ENCODE measurements around the gene ZNF217.

Gene ZNF217

GRCh38 chr20:53623454-53624211 lies 30.0 kb upstream of the ZNF217 start:
- peaks cover 5% of the 10 kb centered on the region; the same call in 1 of the 2 replicates for H3F3A ChIP-seq (ENCODE audit: low read depth)
- H3K9me3 ChIP-seq (ENCODE audit: insufficient read depth, low read depth, low read length): no peaks in the 10 kb centered on the region
- peak overlapping the region; percentile 40 for H3K9ac ChIP-seq (ENCODE audit: low read depth, low read length, poor library complexity, severe bottlenecking)
- peak overlapping the region; percentile 18 for H3K4me3 ChIP-seq (ENCODE audit: low read length, poor library complexity, severe bottlenecking)
- no peak for TF ChIP-seq EZH2phosphoT487 (IDR thresholded peaks at IDR 0.05; ENCODE audit: borderline replicate concordance)
- TF ChIP-seq CTCF (conservative IDR thresholded peaks at IDR 0.05; ENCODE audit: low read length): no peak
- H2AFZ ChIP-seq (ENCODE audit: low read length): peak overlapping the region; percentile 84
- H3K36me3 ChIP-seq (ENCODE audit: insufficient read depth, low read length): no peaks in the 10 kb centered on the region
- H3K27me3 ChIP-seq (ENCODE audit: insufficient read depth, low read length, poor library complexity, severe bottlenecking): no peaks in the 10 kb centered on the region
- no peaks in the 10 kb centered on the region for H3K9me2 ChIP-seq (replicated peaks; ENCODE audit: low read depth, low read length)
- H3K4me2 ChIP-seq (ENCODE audit: low read depth, low read length, poor library complexity, severe bottlenecking): peak overlapping the region; percentile 47
- H3K4me1 ChIP-seq (ENCODE audit: insufficient read depth, low read length, poor library complexity, severe bottlenecking): peaks cover 39% of the 10 kb centered on the region
- H4K20me1 ChIP-seq (ENCODE audit: insufficient read depth, low read length, poor library complexity, severe bottlenecking): no peaks in the 10 kb centered on the region
- no peaks in the 10 kb centered on the region for H3K79me2 ChIP-seq (ENCODE audit: insufficient read depth, low read length)

GRCh38 chr20:53623134-53623453 lies 29.5 kb upstream of the ZNF217 start:
- H3K9ac ChIP-seq (ENCODE audit: low read depth, low read length, poor library complexity, severe bottlenecking): peak overlapping the region; percentile 40
- H3K4me2 ChIP-seq (ENCODE audit: low read depth, low read length, poor library complexity, severe bottlenecking): peak overlapping the region; percentile 47
- no peaks in the 10 kb centered on the region for H3K9me2 ChIP-seq (replicated peaks; ENCODE audit: low read depth, low read length)
- peak overlapping the region; percentile 18 for H3K4me3 ChIP-seq (ENCODE audit: low read length, poor library complexity, severe bottlenecking)
- H3K36me3 ChIP-seq (ENCODE audit: insufficient read depth, low read length): no peaks in the 10 kb centered on the region
- H3K9me3 ChIP-seq (ENCODE audit: insufficient read depth, low read depth, low read length): no peaks in the 10 kb centered on the region
- H3K27me3 ChIP-seq (ENCODE audit: insufficient read depth, low read length, poor library complexity, severe bottlenecking): no peaks in the 10 kb centered on the region
- TF ChIP-seq CTCF (conservative IDR thresholded peaks at IDR 0.05; ENCODE audit: low read length): no peak
- TF ChIP-seq EZH2phosphoT487 (IDR thresholded peaks at IDR 0.05; ENCODE audit: borderline replicate concordance): no peak
- peaks cover 39% of the 10 kb centered on the region for H3K4me1 ChIP-seq (ENCODE audit: insufficient read depth, low read length, poor library complexity, severe bottlenecking)
- H3F3A ChIP-seq (ENCODE audit: low read depth): peaks cover 5% of the 10 kb centered on the region; the same call in 1 of the 2 replicates
- H2AFZ ChIP-seq (ENCODE audit: low read length): peak overlapping the region; percentile 84
- H3K79me2 ChIP-seq (ENCODE audit: insufficient read depth, low read length): no peaks in the 10 kb centered on the region
- H4K20me1 ChIP-seq (ENCODE audit: insufficient read depth, low read length, poor library complexity, severe bottlenecking): no peaks in the 10 kb centered on the region

GRCh38 chr20:53622247-53623133 lies 28.9 kb upstream of the ZNF217 start:
- Histone ChIP-seq H3K79me2 (ENCODE audit: insufficient read depth, low read length) (no peaks in the 10 kb centered on the region), H2AFZ (ENCODE audit: low read length) (peak overlapping the region; percentile 51), H3K9ac (ENCODE audit: low read depth, low read length, poor library complexity, severe bottlenecking) (peak overlapping the region; percentile 40), H3K27me3 (ENCODE audit: insufficient read depth, low read length, poor library complexity, severe bottlenecking) (no peaks in the 10 kb centered on the region), H3K9me2 (replicated peaks; ENCODE audit: low read depth, low read length) (no peaks in the 10 kb centered on the region), H3K4me2 (ENCODE audit: low read depth, low read length, poor library complexity, severe bottlenecking) (peak overlapping the region; percentile 47), H3F3A (ENCODE audit: low read depth) (peaks cover 5% of the 10 kb centered on the region; the same call in 1 of the 2 replicates), H3K4me3 (ENCODE audit: low read length, poor library complexity, severe bottlenecking) (peak overlapping the region; percentile 12), H4K20me1 (ENCODE audit: insufficient read depth, low read length, poor library complexity, severe bottlenecking) (no peaks in the 10 kb centered on the region), H3K36me3 (ENCODE audit: insufficient read depth, low read length) (no peaks in the 10 kb centered on the region), H3K9me3 (ENCODE audit: insufficient read depth, low read depth, low read length) (no peaks in the 10 kb centered on the region), H3K4me1 (ENCODE audit: insufficient read depth, low read length, poor library complexity, severe bottlenecking) (peaks cover 39% of the 10 kb centered on the region)
- TF ChIP-seq CTCF (conservative IDR thresholded peaks at IDR 0.05; ENCODE audit: low read length): no peak
- TF ChIP-seq EZH2phosphoT487 (IDR thresholded peaks at IDR 0.05; ENCODE audit: borderline replicate concordance): no peak

Data from Loucy (cell line).